Airway epithelial cell (primary cell): ENCODE data around the gene GAMT. TPM values are rescaled to one million over a fixed set of nuclear protein-coding genes. Genes with fewer than 3 reads are reported as not detected.

ENCODE experiments used
- total RNA-seq: library from RNA; depleted of rRNA; stranded (reverse); fragments of >200 nt; gene quantifications from 2 replicates; pipeline ENCODE4 v1.2.3, GENCODE V29; 2015

Gene GAMT
- total RNA-seq: 28.4 and 31.1 TPM in 2 replicates

DNA sequence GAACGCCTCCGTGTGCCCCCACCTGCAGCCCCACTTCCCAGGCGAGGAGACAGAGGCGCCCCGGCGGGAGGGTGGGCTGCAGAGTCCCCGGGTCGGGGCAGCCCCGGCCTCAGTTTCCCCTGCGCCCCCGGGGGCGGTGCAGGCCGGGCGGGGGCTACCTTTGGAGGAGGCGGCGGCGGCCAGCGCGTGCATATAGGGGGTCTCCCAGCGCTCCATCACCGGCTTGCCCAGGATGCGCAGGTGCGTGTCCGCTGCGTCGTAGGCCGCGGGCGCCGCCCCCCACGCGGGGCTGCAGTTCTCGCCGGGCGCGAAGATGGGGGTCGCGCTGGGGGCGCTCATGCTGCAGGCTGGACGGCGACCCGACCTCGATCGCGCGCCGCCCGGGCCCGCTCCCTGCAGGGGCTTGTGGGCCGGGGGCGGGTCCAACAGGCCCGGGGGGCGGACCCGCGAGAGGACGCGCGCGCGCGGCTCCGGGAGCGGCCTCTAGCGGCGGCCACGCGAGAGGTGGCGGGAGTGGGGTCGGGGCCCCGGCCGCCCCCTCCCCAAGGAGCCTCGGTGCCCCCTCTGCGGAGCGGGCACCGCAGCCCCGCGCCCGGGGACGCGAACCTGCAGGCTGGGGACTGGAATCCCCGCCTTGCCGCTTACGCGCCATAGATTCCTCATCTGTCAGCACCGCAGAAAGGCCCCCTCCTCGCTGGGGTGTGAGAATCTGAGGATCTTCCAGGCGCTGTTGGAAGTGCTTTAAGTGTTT lies at the start of gene GAMT:
TSS of gene GAMT (minus strand) at position 405 of the 751 bp plus-strand sequence. CDS start at position 339, 66 bp downstream.

DNA sequence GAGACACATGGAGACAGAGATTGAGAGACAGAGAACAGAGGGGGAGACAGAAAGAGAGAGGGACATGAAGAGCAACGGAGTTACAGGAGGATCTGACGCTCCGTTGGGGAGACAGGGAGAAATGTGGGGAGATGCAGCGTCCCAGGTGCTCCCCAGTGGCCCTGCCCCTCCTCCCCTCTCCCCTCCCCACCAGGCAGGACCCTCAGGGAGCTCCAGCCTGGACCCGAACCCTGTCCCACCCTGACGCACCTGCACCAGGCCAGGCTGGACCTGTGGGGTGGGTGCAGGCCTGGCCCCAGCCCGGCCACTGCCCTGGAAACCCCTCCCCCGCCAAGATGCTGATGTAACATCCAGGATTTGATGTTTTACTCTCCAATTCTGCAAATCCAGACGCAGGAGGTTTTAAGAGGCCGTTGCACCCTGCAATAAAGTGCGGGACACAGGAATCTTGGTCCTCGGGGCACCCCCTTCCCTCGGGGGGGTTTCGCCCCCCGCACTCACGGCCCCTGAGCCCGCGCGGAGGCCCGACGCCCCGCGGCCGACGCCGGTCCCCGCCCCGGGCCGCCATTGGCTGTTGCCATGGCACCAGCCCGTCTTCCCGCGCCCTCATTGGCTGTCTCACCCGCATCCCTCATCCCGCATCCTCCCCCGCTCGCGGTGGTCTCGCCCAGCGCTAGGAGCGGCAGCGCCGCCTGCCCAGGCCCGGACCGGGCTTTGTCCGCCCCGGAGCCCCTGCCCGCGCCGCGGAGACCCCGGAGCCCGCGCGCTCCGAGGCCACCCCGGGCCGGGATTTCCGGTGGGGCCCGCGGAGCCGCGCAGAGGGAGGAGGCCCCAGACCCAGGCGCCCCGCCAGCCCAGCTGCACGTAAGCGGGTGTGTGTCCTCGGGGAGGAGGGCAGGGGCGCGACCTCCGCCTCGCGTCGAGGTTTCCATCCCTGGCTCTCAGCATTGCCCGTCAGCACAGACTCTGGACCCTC lies 48.4 kb upstream of the GAMT start, which contains the start of gene APC2:
TSS of gene APC2 (plus strand) at position 655 of the 976 bp plus-strand sequence. CDS start 2,881 bp downstream, outside the sequence.

DNA sequence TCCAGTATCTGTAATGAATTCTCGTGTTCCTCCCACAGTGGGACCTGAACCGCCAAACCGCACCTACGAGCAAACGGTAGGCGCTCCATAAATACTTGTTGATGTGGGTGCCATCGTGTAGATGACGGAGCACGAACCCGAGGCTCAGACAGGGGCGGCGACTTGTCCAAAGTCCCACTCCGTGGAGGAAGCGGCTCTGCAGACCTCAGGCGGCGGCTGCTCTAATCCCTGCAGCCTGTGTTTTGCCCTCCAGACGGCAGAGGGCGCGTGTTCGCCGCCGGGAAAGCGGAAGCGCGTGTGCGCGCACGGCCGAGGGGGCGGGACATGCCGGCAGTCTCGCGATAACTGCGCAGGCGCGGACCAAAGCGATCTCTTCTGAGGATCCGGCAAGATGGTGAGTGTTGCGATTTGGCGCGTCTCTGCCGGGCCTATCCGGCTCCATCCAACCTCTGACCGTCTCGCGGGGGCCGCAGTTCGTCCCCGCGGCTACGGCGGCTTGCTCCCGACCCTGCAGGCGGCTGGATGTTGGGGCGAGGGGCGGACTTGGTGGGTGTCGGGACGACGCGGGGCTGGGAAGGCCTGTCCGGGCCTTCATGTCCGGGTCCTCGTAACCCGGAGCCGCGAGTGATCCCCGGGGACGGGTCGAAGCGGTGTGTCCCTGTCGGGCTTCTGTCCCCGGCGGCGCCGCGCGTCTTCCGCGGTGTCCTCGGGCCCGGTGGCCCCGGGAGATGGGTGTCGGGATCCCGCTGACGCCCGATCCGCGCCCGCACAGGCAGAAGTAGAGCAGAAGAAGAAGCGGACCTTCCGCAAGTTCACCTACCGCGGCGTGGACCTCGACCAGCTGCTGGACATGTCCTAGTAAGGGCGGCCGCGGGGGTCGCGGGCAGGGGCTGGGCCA lies 36.9 kb upstream of the GAMT start, which contains the start of gene RPS15:
TSS of gene RPS15 (plus strand) at position 362 of the 898 bp plus-strand sequence. CDS start at position 392, 30 bp downstream.

DNA sequence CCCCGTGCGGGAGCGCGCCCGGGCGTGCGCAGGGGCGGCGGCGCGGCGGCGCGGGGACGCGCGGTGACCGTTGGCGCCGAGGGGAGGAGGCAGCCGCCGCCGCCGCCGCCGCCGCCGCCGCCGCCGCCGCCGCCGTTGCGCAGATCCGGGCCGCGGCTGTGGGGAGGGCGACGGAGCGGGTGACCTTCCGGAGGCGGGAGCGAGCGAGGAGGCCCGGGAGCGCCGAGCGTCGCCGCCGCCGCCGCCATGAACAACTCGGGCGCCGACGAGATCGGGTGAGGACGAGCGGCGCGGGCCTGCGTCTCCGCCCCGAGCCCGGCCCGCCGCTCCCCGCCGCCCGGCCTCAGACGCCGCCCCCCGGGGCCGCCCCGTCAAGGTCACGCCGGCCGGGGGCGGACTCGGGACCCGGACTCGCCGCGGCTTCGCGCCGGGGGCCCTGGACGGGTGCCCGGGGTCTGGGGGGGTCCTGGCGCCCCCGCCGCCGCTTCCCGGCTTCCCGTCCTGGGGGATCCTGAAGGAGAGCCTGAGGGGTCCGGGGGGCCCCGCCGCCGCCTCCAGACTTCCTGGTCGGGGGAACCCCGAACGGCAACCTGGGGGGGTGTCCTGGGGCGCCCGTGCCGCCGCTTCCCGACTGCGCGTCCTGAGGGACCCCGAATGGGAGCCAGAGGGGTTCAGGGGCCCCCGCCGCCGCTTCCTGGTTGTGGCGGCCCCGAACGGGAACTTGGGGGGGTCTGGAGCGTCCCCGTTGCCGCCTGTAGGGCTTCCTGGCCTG lies 6.4 kb upstream of the GAMT start, which contains the start of gene DAZAP1:
TSS of gene DAZAP1 (plus strand) at position 59 of the 772 bp plus-strand sequence. CDS start at position 247, 188 bp downstream.

DNA sequence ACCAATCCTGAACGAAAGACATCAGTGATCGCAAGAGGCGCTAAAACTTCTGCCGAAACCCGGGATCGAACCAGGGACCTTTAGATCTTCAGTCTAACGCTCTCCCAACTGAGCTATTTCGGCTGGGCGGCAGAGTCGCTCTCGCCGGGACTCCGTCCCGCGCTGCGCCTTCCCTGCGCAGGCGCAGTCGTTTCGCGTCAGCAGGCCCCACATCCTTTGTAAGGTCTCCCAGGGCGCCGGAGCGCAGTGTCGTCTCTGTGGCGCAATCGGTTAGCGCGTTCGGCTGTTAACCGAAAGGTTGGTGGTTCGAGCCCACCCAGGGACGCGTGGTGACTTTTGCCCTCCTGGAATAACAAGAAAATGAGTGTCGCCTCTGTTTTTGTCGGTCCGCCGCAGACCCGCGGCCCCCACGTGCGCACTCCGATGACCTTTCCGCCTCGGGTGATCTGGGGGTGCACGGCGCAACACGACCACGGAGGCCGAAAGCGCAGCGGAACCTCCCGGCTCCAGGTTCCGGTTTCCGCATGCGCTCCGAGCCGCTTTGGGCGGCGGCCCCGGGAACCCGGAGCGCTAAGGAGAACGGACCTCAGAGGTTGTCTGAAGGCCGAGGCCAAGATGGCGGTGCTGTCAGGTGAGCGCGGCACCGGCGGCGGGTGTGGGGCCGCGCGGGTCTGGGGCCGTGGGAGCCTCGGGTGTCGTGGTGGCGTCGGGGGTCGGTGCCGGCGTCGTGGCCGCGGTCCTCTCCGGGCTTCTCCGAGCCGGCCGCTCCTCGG lies 17.8 kb downstream of the GAMT start, which contains the start of gene NDUFS7:
TSS of gene NDUFS7 (plus strand) at position 596 of the 773 bp plus-strand sequence. CDS start at position 616, 20 bp downstream.

Other genes starting within 250 kb of the GAMT start
- gene SBNO2, start 227.3 kb downstream of the GAMT start, total RNA-seq: 37.3 and 53.2 TPM in 2 replicates
- 84.3 and 93.8 TPM in 2 replicates for gene STK11, start 195.8 kb downstream of the GAMT start, total RNA-seq
- 6.6 and 8.5 TPM in 2 replicates for gene CBARP, start 163.5 kb downstream of the GAMT start, total RNA-seq
- gene ATP5F1D, start 159.8 kb downstream of the GAMT start, total RNA-seq: 142 and 144 TPM in 2 replicates
- gene MIDN, start 153.0 kb downstream of the GAMT start, total RNA-seq: 32.7 and 52.6 TPM in 2 replicates
- gene CIRBP, start 132.2 kb downstream of the GAMT start, total RNA-seq: 193 and 255 TPM in 2 replicates
- 81.9 and 109 TPM in 2 replicates for gene FAM174C, start 126.0 kb downstream of the GAMT start, total RNA-seq
- gene EFNA2, start 115.7 kb downstream of the GAMT start, total RNA-seq: not detected in 2 replicates
- 151 and 201 TPM in 2 replicates for gene NDUFS7, start 17.6 kb downstream of the GAMT start, total RNA-seq
- 62.3 and 89.2 TPM in 2 replicates for gene DAZAP1, start 6.0 kb upstream of the GAMT start, total RNA-seq
- 2,484 and 5,127 TPM in 2 replicates for gene RPS15, start 36.9 kb upstream of the GAMT start, total RNA-seq
- gene APC2, start 48.6 kb upstream of the GAMT start, total RNA-seq: 0.05 and 0.07 TPM in 2 replicates
- 33.7 and 51.3 TPM in 2 replicates for gene C19orf25, start 77.7 kb upstream of the GAMT start, total RNA-seq
- gene PCSK4, start 88.8 kb upstream of the GAMT start, total RNA-seq: 0.28 and 0.71 TPM in 2 replicates
- 8.3 and 10.4 TPM in 2 replicates for gene REEP6, start 89.6 kb upstream of the GAMT start, total RNA-seq
- 3.7 and 5.2 TPM in 2 replicates for gene ADAMTSL5, start 111.5 kb upstream of the GAMT start, total RNA-seq
- gene PLK5, start 122.5 kb upstream of the GAMT start, total RNA-seq: 0.05 TPM in 1 of 2 replicates, not detected in the other
- 55.4 and 66.9 TPM in 2 replicates for gene MEX3D, start 166.8 kb upstream of the GAMT start, total RNA-seq
- 115 and 122 TPM in 2 replicates for gene MBD3, start 191.3 kb upstream of the GAMT start, total RNA-seq
- 89.6 and 117 TPM in 2 replicates for gene UQCR11, start 203.9 kb upstream of the GAMT start, total RNA-seq